Keratinocyte (primary cell): ENCODE results near the gene PRR5. TPM values are rescaled to one million over a fixed set of nuclear protein-coding genes. Genes with fewer than 3 reads are reported as not detected.

Source experiments
- DNase-seq: peaks from one replicate; pipeline ENCODE4 v3.0.0-alpha.2; 2011; ENCODE audit warnings: low read depth, missing footprints, low spot score
- FAIRE-seq: peaks from 2 replicates; lab custom pipeline; 2011; peaks lifted over from hg19 to GRCh38; lab: Jason Lieb, UNC
- H2AFZ ChIP-seq: 2 replicates; pipeline ENCODE4 v1.6.0; 2012; ENCODE audit warnings: low read length, control low read depth, inconsistent platforms; ENCODE audit not compliant: control insufficient read depth
- H3K27ac ChIP-seq: 2 replicates; pipeline ENCODE4 v1.5.1; 2011; ENCODE audit warnings: low read length; ENCODE audit not compliant: control insufficient read depth, insufficient read depth
- H3K27me3 ChIP-seq: 3 replicates; pipeline ENCODE4 v1.6.0; 2011; ENCODE audit warnings: low read length; ENCODE audit not compliant: control insufficient read depth, insufficient read depth; ENCODE audit errors: extremely low read depth
- H3K36me3 ChIP-seq, 2 experiments: 2 replicates in 1 of 2; 3 replicates in 1 of 2; pipeline ENCODE4 v1.5.1; 2011; ENCODE audit warnings: low read length in 2 of 2, mild to moderate bottlenecking in 1 of 2; ENCODE audit not compliant: control insufficient read depth in 2 of 2, insufficient read depth in 2 of 2; ENCODE audit errors: extremely low read depth in 1 of 2
- H3K4me1 ChIP-seq: 3 replicates; pipeline ENCODE4 v1.5.1; 2011; ENCODE audit warnings: low read length; ENCODE audit not compliant: control insufficient read depth, insufficient read depth; ENCODE audit errors: extremely low read depth
- H3K4me2 ChIP-seq: 3 replicates; pipeline ENCODE4 v1.6.0; 2011; ENCODE audit warnings: low read depth, low read length; ENCODE audit not compliant: control insufficient read depth, insufficient read depth; ENCODE audit errors: extremely low read depth
- H3K4me3 ChIP-seq, 3 experiments: fragments of 200-600 bp in 1 of 3; sonication (generic) in 1 of 3; 2 replicates in 2 of 3; 3 replicates in 1 of 3; pipeline ENCODE4 v1.5.1; 2011 to 2016; ENCODE audit warnings: low read length in 3 of 3, mild to moderate bottlenecking in 3 of 3, control low read depth in 2 of 3, inconsistent platforms in 1 of 3, low read depth in 1 of 3, mixed read lengths in 1 of 3, mixed run types in 1 of 3, moderate library complexity in 1 of 3; ENCODE audit not compliant: control insufficient read depth in 2 of 3, insufficient read depth in 2 of 3; ENCODE audit errors: extremely low read depth in 1 of 3
- H3K79me2 ChIP-seq: 2 replicates; pipeline ENCODE4 v1.6.0; 2012; ENCODE audit warnings: low read length; ENCODE audit not compliant: control insufficient read depth, insufficient read depth
- H3K9ac ChIP-seq: 3 replicates; pipeline ENCODE4 v1.6.0; 2011; ENCODE audit warnings: low read length; ENCODE audit not compliant: control insufficient read depth, insufficient read depth; ENCODE audit errors: extremely low read depth
- H3K9me1 ChIP-seq: 3 replicates; pipeline ENCODE4 v1.6.0; 2011; ENCODE audit warnings: low read length; ENCODE audit not compliant: control insufficient read depth, insufficient read depth; ENCODE audit errors: extremely low read depth
- H3K9me3 ChIP-seq: 2 replicates; pipeline ENCODE4 v1.5.1; 2012; ENCODE audit warnings: low read depth, low read length; ENCODE audit not compliant: control insufficient read depth
- H4K20me1 ChIP-seq: 3 replicates; pipeline ENCODE4 v1.6.0; 2011; ENCODE audit warnings: low read length; ENCODE audit not compliant: control insufficient read depth, insufficient read depth; ENCODE audit errors: extremely low read depth
- CTCF ChIP-seq, 3 experiments: IDR thresholded peaks in 1 of 3; conservative IDR thresholded peaks in 1 of 3; optimal IDR thresholded peaks in 1 of 3; 2 replicates in 2 of 3; 3 replicates in 1 of 3; pipeline versions ENCODE3 to v1.5.1; 2011; ENCODE audit warnings: low read length in 3 of 3, mild to moderate bottlenecking in 3 of 3, moderate library complexity in 2 of 3, control low read depth in 1 of 3, inconsistent platforms in 1 of 3; ENCODE audit not compliant: insufficient read depth in 2 of 3; ENCODE audit errors: extremely low read depth in 1 of 3
- EZH2 ChIP-seq: IDR thresholded peaks from one replicate; pipeline ENCODE4 v1.6.1; 2012; ENCODE audit warnings: inconsistent platforms, mild to moderate bottlenecking, low read length, moderate library complexity
- dilution Hi-C: fragments of 300-500 bp; cut with MboI; formaldehyde crosslinking; loops from one replicate; pipeline ENCODE4 v1.7.0; 2020; ENCODE audit warnings: low sequenced_read_pairs; ENCODE audit not compliant: extremely low pct_ligation_motif_present
- polyA plus RNA-seq, 5 experiments: library from polyadenylated mRNA; depleted of rRNA in 3 of 5; stranded (reverse) in 3 of 5; stranded (forward) in 1 of 5; unstranded in 1 of 5; fragments of >200 nt; gene quantifications; 1 replicate in 1 of 5; 2 replicates in 3 of 5; 3 replicates in 1 of 5; pipeline versions ENCODE4 v1.2.1 to v1.2.3, GENCODE V29; 2011 to 2012; ENCODE audit warnings: missing spikeins in 2 of 5, low read depth in 1 of 5, low replicate concordance in 1 of 5

PRR5 gene
- polyA plus RNA-seq, 1 donor (not counting 4 experiments of a cell fraction or from before 2014, with no cell fraction given), result 9.1 TPM

GRCh38 chr22:44666207-44666585 is 35.8 kb upstream of the PRR5 start:
- no peak for DNase-seq
- Histone ChIP-seq H4K20me1 (peaks cover 3% of the 10 kb centered on the region), H3K4me1 (peaks cover 2% of the 10 kb centered on the region), H3K9me3 (no peaks in the 10 kb centered on the region), H3K27ac (no peak overlapping the region), H3K36me3 (no peaks in the 10 kb centered on the region), H2AFZ (no peak overlapping the region), H3K4me2 (no peak overlapping the region), H3K4me3 (no peak overlapping the region), H3K9me1 (no peaks in the 10 kb centered on the region), H3K79me2 (no peaks in the 10 kb centered on the region), H3K27me3 (peaks cover 60% of the 10 kb centered on the region), H3K9ac (no peak overlapping the region)
- TF ChIP-seq CTCF (optimal IDR thresholded peaks at IDR 0.05 in 1 of 3, IDR thresholded peaks at IDR 0.05 in 1 of 3, conservative IDR thresholded peaks at IDR 0.05 in 1 of 3; ENCODE audit: extremely low read depth in 1 of 3, insufficient read depth in 2 of 3, low read length in 3 of 3) (no peak), EZH2 (no peak)
- FAIRE-seq, result no peak
- dilution Hi-C loops, result no loop called here

GRCh38 chr22:44667276-44667675 is 34.7 kb upstream of the PRR5 start:
- Histone ChIP-seq H2AFZ (no peak overlapping the region), H3K27ac (no peak overlapping the region), H3K4me2 (no peak overlapping the region), H3K4me1 (peaks cover 2% of the 10 kb centered on the region), H3K9me1 (no peaks in the 10 kb centered on the region), H3K27me3 (peaks cover 61% of the 10 kb centered on the region), H3K4me3 (no peak overlapping the region), H3K9me3 (no peaks in the 10 kb centered on the region), H3K79me2 (no peaks in the 10 kb centered on the region), H3K9ac (no peak overlapping the region), H3K36me3 (no peaks in the 10 kb centered on the region), H4K20me1 (peaks cover 3% of the 10 kb centered on the region)
- FAIRE-seq (no peak), DNase-seq (no peak)
- TF ChIP-seq CTCF (optimal IDR thresholded peaks at IDR 0.05 in 1 of 3, IDR thresholded peaks at IDR 0.05 in 1 of 3, conservative IDR thresholded peaks at IDR 0.05 in 1 of 3; ENCODE audit: extremely low read depth in 1 of 3, insufficient read depth in 2 of 3, low read length in 3 of 3) (no peak), EZH2 (no peak)
- dilution Hi-C loops, result no loop called here
